Glutamatergic neuron (in vitro differentiated cells): ENCODE results near the gene PZP. TPM values are rescaled to one million over a fixed set of nuclear protein-coding genes. Genes with fewer than 3 reads are reported as not detected.

Source experiments
- DNase-seq: peaks from one replicate; pipeline ENCODE4 v3.0.0; 2022
- H3K27ac Mint-ChIP-seq: one replicate; pipeline ENCODE4 v1.8.0; 2020; ENCODE audit warnings: mild to moderate bottlenecking, mixed read lengths, inconsistent platforms; ENCODE audit not compliant: unreplicated experiment
- H3K27me3 Mint-ChIP-seq: one replicate; pipeline ENCODE4 v1.8.0; 2020; ENCODE audit warnings: mild to moderate bottlenecking, moderate library complexity, mixed read lengths, inconsistent platforms; ENCODE audit not compliant: unreplicated experiment
- H3K36me3 Mint-ChIP-seq: one replicate; pipeline ENCODE4 v1.8.0; 2020; ENCODE audit warnings: mild to moderate bottlenecking, mixed read lengths, inconsistent platforms; ENCODE audit not compliant: unreplicated experiment
- H3K4me1 Mint-ChIP-seq: one replicate; pipeline ENCODE4 v1.8.0; 2020; ENCODE audit warnings: mild to moderate bottlenecking, low read depth, mixed read lengths, inconsistent platforms; ENCODE audit not compliant: unreplicated experiment
- H3K4me3 Mint-ChIP-seq: one replicate; pipeline ENCODE4 v1.8.0; 2020; ENCODE audit warnings: mild to moderate bottlenecking, mixed read lengths, inconsistent platforms; ENCODE audit not compliant: unreplicated experiment
- H3K9me3 Mint-ChIP-seq: one replicate; pipeline ENCODE4 v1.8.0; 2020; ENCODE audit warnings: mild to moderate bottlenecking, moderate library complexity, mixed read lengths, inconsistent platforms; ENCODE audit not compliant: unreplicated experiment
- total RNA-seq: library from RNA; stranded (reverse); fragmentation: NEBNext Ultra II Directional; extraction: Animal tissue kit (Norgen Biotek cat#: 25700); gene quantifications from one replicate; pipeline ENCODE4 v1.2.1, GENCODE V29; 2021; ENCODE audit not compliant: unreplicated experiment
- TF ChIP-seq, protein P1 (sequence below): fragments of 200-600 bp; sonication (generic); IDR thresholded peaks from one replicate; pipeline ENCODE4 v1.5.0; 2021; ENCODE audit not compliant: partially characterized antibody, unreplicated experiment

PZP gene
- total RNA-seq, 1 donor from 2014 or later = not detected

DNA sequence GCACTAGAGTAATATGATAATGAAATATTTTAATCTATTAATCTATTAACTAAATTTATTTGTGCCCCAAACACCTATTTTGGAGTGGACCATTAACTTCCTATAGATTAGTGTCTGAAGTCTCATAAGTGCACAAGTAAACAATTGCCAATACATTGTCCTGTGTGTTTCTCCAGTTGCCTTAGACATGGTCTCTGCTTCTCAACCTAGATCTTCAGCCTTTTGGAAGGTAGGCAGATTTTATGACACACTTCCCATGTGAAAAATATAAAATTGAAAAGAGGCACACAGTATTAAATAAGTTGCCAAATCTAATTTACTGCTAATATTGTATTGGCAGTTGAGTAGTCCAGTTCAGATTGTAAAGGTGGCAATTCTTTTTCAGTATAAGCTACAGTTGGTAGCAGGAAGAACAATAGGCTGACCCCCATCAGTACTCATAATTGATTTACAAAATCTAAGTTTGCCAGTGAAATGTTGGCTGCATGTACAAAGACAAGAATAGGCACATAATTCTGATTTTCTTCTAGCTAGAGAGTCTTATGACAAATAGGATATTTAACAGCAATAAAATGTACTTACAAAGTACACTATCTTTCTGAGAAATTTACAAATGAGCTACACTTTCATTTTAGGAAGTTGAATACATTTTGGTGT, 103.3 kb downstream of the PZP start:
- peaks cover 15% of the 10 kb centered on the region for H3K4me1 Mint-ChIP-seq
- no peak overlapping the region for H3K4me3 Mint-ChIP-seq
- H3K27ac Mint-ChIP-seq = no peak overlapping the region
- no peaks in the 10 kb centered on the region for H3K36me3 Mint-ChIP-seq
- DNase-seq = no peak
- no peaks in the 10 kb centered on the region for H3K9me3 Mint-ChIP-seq
- H3K27me3 Mint-ChIP-seq = no peaks in the 10 kb centered on the region
- TF ChIP-seq, protein P1, sequence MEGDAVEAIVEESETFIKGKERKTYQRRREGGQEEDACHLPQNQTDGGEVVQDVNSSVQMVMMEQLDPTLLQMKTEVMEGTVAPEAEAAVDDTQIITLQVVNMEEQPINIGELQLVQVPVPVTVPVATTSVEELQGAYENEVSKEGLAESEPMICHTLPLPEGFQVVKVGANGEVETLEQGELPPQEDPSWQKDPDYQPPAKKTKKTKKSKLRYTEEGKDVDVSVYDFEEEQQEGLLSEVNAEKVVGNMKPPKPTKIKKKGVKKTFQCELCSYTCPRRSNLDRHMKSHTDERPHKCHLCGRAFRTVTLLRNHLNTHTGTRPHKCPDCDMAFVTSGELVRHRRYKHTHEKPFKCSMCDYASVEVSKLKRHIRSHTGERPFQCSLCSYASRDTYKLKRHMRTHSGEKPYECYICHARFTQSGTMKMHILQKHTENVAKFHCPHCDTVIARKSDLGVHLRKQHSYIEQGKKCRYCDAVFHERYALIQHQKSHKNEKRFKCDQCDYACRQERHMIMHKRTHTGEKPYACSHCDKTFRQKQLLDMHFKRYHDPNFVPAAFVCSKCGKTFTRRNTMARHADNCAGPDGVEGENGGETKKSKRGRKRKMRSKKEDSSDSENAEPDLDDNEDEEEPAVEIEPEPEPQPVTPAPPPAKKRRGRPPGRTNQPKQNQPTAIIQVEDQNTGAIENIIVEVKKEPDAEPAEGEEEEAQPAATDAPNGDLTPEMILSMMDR = no peak

DNA sequence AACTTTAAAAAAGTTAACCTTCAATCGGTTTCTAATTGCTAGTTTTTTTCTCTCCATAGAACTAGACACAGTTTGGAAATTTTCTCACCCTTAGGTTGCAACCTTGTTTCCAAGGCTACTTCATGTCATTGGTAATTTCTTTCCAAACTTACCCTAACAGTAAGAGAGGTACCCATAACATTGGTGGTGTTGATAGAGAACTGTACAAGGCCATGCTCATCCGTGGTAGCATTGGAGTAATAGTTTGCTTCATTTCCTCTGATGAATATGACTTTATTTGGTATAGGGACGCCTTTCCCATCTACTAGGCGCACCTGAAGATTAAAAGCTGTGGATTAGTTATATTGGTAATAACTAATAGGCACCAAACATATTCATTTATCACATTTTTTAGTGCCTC, 104.1 kb downstream of the PZP start:
- H3K27me3 Mint-ChIP-seq = no peaks in the 10 kb centered on the region
- H3K9me3 Mint-ChIP-seq = no peaks in the 10 kb centered on the region
- no peak overlapping the region for H3K4me3 Mint-ChIP-seq
- no peak for DNase-seq
- no peak overlapping the region for H3K27ac Mint-ChIP-seq
- TF ChIP-seq, protein P1 = no peak
- H3K4me1 Mint-ChIP-seq = peaks cover 15% of the 10 kb centered on the region
- no peaks in the 10 kb centered on the region for H3K36me3 Mint-ChIP-seq

- no peak for DNase-seq
- Mint-ChIP-seq H3K4me1 (peaks cover 10% of the 10 kb centered on the region), H3K4me3 (no peak overlapping the region), H3K36me3 (no peaks in the 10 kb centered on the region), H3K9me3 (no peaks in the 10 kb centered on the region), H3K27ac (no peak overlapping the region), H3K27me3 (no peaks in the 10 kb centered on the region)
- TF ChIP-seq, protein P1 = no peak
Measured at GRCh38 chr12:9103050-9103849, 104.9 kb downstream of the PZP start.

DNA sequence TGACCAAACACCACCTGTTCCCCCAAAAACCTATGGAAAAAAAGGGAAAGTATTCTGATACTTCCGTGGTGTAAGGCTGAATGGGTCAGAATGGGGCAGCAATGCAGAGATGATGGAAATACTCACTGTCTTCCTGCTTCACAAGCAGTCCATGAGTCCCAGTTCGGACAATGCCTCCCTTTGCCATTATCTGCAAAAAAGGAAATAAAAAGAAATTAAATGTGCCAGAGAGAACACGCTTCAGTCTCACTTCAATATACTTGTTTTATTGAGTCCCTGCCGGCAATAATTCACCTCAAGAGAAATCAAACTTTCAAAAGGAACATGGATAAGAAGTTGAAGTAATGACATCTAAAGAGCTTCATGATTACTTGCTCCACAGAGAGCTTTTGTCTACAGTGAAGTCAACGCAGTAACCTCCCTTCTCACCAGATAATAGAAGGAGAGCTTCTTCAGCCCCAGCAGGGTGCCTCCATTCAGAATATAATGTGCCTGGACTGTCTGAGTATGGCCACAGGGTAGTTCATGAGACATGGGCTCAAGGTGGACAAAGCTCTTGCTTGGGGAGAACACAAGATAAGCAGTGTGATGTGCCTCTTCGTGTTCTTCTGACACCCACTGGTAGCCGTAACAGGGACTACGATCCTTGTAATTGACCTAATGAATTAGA, 107.0 kb downstream of the PZP start:
- H3K9me3 Mint-ChIP-seq = no peaks in the 10 kb centered on the region
- no peaks in the 10 kb centered on the region for H3K4me1 Mint-ChIP-seq
- H3K4me3 Mint-ChIP-seq = no peak overlapping the region
- DNase-seq = no peak
- no peaks in the 10 kb centered on the region for H3K36me3 Mint-ChIP-seq
- no peaks in the 10 kb centered on the region for H3K27me3 Mint-ChIP-seq
- TF ChIP-seq, protein P1 = no peak
- H3K27ac Mint-ChIP-seq = no peak overlapping the region
